ENCODE results near the gene RYR2. TPM values are rescaled to one million over a fixed set of nuclear protein-coding genes. Genes with fewer than 3 reads are reported as not detected.

The RYR2 gene
- total RNA-seq, 1 experiment from 2014 or later = 3.4 TPM

GRCh38 chr1:237105826-237106225, 63.8 kb downstream of the RYR2 start:
- Histone ChIP-seq H3K27ac (ENCODE audit: insufficient read length, low read depth, low read length) (no peak overlapping the region), H2AFZ (ENCODE audit: low read length) (no peak overlapping the region), H3T11ph (ENCODE audit: low read length) (no peak overlapping the region), H3K56ac (ENCODE audit: insufficient read length, low read depth, low read length) (no peak overlapping the region), H2BK15ac (ENCODE audit: low read depth, low read length) (no peak overlapping the region), H3K27me3 (ENCODE audit: insufficient read depth, low read length) (no peaks in the 10 kb centered on the region), H3K18ac (ENCODE audit: insufficient read length, low read depth, low read length) (no peak overlapping the region), H2BK5ac (ENCODE audit: insufficient read length, low read length) (no peak overlapping the region), H2BK120ac (ENCODE audit: low read depth, low read length, poor library complexity, severe bottlenecking) (no peak overlapping the region), H3K14ac (ENCODE audit: insufficient read depth, low read length) (no peak overlapping the region), H4K20me1 (ENCODE audit: control insufficient read depth, insufficient read depth, insufficient read length) (no peaks in the 10 kb centered on the region), H2BK12ac (ENCODE audit: insufficient read length, low read depth, low read length) (no peak overlapping the region), H2AK5ac (ENCODE audit: insufficient read length, low read length) (no peak overlapping the region), H3K4ac (ENCODE audit: low read depth, low read length) (no peak overlapping the region), H2BK20ac (ENCODE audit: low read depth, low read length, poor library complexity, severe bottlenecking) (no peak overlapping the region), H3K9me3 (ENCODE audit: control insufficient read depth, low read depth, low read length) (no peaks in the 10 kb centered on the region), H3K9ac (ENCODE audit: extremely low read depth, insufficient read length, low read length) (no peak overlapping the region), H3K23me2 (ENCODE audit: insufficient read length, low read depth, low read length, poor library complexity, severe bottlenecking) (no peaks in the 10 kb centered on the region), H4K5ac (ENCODE audit: insufficient read length, low read depth, low read length) (no peak overlapping the region), H4K8ac (replicated peaks; ENCODE audit: insufficient read length, low read depth, low read length) (no peak overlapping the region), H3K23ac (ENCODE audit: insufficient read length, low read depth, low read length) (no peak overlapping the region), H4K91ac (ENCODE audit: insufficient read length, low read depth, low read length) (no peak overlapping the region), H3K4me2 (ENCODE audit: insufficient read depth, insufficient read length, low read length) (no peak overlapping the region), H3K79me2 (ENCODE audit: insufficient read depth, low read length) (peaks cover 1% of the 10 kb centered on the region; the same call in 1 of the 2 replicates), H3K4me1 (ENCODE audit: insufficient read depth, low read length) (no peaks in the 10 kb centered on the region; the same call in 1 of the 2 replicates), H3K79me1 (ENCODE audit: insufficient read depth, low read depth, low read length, poor library complexity, severe bottlenecking) (no peaks in the 10 kb centered on the region)
- no peak overlapping the region for H3K4me3 Mint-ChIP-seq
- H3K4me1 Mint-ChIP-seq = peaks cover 30 to 31% of the 10 kb centered on the region in 2 experiments
- no peaks in the 10 kb centered on the region for H3K9me3 Mint-ChIP-seq
- no peaks in the 10 kb centered on the region; the same call in 1 of the 2 replicates for H3K27me3 Mint-ChIP-seq (ENCODE audit: low read depth)
- no peak for DNase-seq
- TF ChIP-seq CTCF (conservative IDR thresholded peaks at IDR 0.05) = no peak
- H3K27ac Mint-ChIP-seq = peak overlapping the region in 1 of 3 experiments; percentile 78; a peak in 1 of 7 replicates
- no CpG with 5 or more reads among the region's 5 CpGs for WGBS (ENCODE audit: extremely low coverage, insufficient read length, low lambda C conversion rate)
- H3K36me3 Mint-ChIP-seq (ENCODE audit: insufficient read depth in 1 of 3, low read depth in 3 of 3) = peaks cover 0 to 3% (median 0%) of the 10 kb centered on the region in 3 experiments; a peak in 1 of 7 replicates
